SIG-M5 treated with dmso at 0.1 percent for 504 hours (cell line): ENCODE data around the gene APOD.
"Not testable (repeated sequence)": the region's sequence is repeated elsewhere in the genome, so short reads cannot be mapped to it uniquely, and the experiment has no call there.

ENCODE experiments used
- DNase-seq: peaks from one replicate; lab custom pipeline; 2025; ENCODE audit not compliant: unreplicated experiment; lab: John Stamatoyannopoulos, UW

The APOD gene

GRCh38 chr3:195617784-195618659, 34.3 kb upstream of the APOD start:
- not testable (repeated sequence) for DNase-seq

DNA sequence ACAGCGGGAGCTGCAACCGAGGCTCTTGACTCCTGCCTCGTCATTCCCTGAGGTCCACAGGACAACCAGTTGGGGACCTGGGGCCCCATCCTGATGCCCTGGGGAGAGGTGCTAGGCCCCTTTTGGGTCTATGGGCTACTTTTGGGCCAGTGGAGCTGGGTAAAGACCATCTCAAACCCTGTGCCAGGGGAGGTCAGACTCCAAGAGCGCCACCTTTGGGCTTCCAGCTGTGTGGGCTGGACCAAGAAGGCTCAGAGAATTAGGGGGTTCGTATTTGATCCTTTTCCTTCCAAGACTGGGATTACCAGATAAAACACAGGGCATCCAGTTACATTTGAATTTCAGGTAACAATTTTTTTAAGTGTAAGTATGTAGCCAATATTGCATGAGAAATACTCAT, 33.4 kb upstream of the APOD start:
- not testable (repeated sequence) for DNase-seq

GRCh38 chr3:195616681-195617080, 32.9 kb upstream of the APOD start:
- DNase-seq: no peak

DNA sequence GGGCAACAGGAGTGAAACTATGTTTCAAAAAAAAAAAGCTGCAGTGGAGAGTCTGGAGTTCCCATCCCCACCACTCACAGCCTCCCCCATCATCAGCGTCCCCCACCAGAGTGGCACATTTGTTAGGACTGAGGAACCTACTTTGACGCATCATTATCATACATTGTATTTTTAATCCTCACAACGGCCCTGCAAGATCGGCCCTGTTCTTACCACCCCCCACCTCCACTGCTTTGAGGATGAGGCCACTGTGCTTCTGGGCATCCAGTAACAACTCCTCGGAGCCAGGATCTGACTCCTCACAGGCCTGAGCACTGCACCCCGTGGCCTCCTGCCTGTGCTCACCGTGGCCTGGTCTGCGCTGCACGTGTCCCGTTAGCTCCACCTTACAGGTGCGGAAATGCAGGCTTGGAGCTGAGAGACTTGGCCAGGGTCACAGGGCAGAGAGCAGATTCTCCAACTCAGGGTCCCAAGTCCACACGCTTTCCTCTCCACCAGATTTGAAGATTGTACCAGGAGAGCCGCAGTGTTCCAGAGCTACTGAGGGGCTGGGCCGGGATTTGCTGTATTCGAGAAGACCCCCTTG, 32.3 kb upstream of the APOD start:
- DNase-seq: not testable (repeated sequence)

GRCh38 chr3:195614672-195615504, 31.1 kb upstream of the APOD start:
- DNase-seq: not testable (repeated sequence)

DNA sequence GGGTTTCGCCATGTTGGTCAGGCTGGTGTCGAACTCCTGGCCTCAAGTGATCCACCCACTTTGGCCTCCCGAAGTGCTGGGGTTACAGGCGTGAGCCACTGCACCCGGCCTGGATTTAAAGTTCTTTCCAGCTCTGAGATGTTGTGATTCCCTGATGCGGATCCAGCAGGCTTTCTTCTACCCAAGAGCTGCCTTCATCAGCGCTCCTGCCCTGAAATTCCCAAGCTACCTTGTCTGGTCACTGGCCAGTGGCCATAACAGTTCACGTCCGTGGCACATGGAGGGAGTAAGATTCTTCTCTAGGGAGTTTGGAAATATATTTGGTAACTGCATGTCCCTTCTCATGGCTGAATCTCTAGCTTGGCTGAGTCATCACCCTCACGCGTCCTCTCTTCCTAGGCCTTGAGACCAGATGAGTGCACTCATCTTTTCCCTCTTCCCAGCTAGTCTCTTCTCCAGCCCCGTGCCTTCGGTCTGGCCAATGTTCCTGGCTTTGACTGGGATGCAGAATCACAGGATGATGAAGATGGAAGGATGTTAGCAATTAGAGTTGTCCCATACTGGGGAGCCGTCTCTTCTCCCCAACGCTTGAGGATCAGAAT, 29.8 kb upstream of the APOD start:
- DNase-seq: no peak

GRCh38 chr3:195612075-195612800, 28.5 kb upstream of the APOD start:
- no peak for DNase-seq

DNA sequence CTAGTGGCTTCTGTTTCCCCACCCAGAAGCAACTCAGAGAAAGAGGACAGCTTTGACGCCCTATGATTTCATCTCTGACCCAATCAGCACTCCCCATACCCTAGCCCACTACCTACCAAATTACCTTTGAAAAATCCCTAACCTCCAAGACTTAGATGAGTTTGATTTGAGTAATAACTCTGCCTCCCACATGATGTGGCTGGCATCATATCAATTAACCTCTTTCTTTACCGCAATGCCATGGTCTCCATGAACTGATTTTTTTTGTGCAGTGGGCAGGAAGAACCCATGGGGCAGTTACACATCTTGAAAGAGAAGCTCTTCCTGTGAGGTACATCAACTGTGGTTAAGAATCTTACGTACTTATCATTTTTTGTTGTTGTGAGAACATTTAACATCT, 25.5 kb upstream of the APOD start:
- DNase-seq: no peak

GRCh38 chr3:195601785-195602184, 18.0 kb upstream of the APOD start:
- not testable (repeated sequence) for DNase-seq

DNA sequence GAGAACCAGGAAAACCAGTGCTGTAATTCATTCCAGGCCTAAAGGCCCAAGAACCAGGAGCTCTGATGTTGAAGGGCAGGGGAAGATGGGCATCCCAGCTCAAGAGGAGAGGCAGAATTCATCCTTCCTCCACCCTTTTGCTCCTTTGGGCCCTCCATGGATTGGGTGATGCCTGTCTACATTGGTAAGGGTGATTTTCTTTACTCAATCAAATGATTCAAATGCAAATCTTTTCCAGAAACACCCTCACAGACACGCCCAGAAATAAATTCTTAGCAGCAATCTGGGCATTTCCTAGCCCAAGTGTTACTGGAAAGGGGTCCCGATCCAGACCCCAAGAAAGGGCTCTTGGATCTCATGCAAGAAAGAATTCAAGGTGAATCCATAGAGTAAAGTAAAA, 17.6 kb upstream of the APOD start:
- no peak for DNase-seq

GRCh38 chr3:195599926-195600325, 16.2 kb upstream of the APOD start:
- not testable (repeated sequence) for DNase-seq

DNA sequence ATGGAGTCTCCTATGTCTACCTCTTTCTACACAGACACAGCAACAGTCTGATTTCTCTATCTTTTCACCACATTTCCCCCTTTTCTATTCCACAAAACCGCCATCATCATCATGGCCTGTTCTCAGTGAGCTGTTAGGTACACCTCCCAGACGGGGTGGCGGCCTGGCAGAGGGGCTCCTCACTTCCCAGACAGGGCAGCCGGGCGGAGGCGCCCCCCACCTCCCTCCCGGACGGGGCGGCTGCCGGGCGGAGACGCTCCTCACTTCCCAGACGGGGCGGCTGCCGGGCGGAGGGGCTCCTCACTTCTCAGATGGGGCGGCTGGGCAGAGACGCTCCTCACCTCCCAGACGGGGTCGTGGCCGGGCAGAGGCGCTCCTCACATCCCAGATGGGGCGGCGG, 15.8 kb upstream of the APOD start:
- DNase-seq: not testable (repeated sequence)

GRCh38 chr3:195597848-195598247, 14.1 kb upstream of the APOD start:
- DNase-seq: no peak

DNA sequence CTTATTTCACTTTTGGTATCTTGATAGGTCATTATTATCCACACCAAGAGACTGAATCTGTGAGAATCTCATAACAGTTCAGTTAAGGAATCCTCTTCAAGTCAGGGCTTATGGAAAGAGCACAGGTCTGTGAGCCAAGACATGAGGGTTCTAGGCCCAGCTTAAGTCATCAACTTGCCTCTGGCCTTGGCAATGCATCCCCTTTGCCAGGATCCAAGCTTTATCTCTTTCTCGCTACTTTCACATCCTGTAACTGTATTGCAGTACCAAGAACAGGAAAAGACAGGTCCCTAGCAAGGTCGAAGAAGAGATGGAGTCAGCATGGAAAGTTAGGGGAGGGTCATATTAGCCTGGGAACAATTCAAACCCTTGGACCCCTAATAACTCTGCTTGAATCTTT, 13.5 kb upstream of the APOD start:
- DNase-seq: no peak

DNA sequence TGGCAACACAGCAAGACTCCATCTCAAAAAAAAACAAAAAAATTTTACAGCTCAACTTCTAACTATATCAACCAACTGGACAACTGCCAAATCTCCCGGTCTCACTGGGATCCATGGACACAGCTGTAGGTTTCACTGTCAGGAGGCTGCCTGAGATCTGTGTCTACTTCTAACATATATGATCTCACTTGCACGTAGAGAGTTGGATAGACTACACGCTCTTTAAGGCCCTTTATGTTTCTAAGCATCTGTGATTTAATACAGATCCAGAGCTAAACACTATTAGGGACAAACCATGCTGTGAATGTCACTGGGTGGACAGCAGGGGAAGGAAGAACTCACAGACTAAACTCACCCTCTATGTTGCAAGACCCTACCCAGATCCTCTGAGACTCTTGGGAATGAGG, 13.0 kb upstream of the APOD start:
- DNase-seq: no peak

GRCh38 chr3:195595785-195596531, 12.2 kb upstream of the APOD start:
- DNase-seq: no peak

GRCh38 chr3:195591852-195592251, 8.1 kb upstream of the APOD start:
- DNase-seq: no peak

DNA sequence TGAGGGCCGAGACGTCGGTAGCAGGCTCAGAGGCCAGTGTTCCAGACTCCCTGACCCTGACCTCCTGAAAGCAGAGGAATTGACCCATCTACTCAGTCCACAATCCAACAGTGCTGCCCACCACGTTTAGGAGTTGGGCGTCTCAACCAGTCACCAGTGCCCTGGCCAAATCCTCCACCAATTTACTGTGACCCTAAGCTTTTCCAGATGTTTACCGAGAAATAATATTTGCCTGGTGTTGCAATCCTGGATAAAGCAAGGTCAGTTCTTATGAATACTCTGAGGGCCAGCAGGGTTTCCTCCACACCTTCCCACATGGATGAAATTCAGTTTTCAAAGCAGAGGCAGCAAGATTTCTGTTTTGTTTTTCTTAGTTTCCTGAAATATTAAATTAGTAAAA, 7.5 kb upstream of the APOD start:
- no peak for DNase-seq

DNA sequence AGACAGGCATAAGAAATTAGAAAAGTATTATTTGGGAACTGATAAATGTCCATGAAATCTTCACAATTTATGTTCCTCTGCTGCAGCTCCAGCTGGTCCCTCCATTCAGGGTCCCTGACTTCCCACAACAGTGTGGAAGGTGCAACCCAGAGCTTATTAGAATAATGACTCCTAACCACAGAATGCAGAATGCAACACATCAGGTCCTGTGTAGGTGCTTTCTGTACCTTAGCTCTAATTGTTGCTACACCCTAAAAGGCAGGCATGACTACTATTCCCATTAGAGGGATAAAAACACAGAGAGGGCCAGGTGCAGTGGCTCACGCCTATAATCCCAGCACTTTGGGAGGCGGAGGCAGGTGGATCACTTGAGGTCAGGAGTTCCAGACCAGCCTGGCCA, 6.6 kb upstream of the APOD start:
- DNase-seq: not testable (repeated sequence)

GRCh38 chr3:195589796-195590195, 6.1 kb upstream of the APOD start:
- not testable (repeated sequence) for DNase-seq
